ENCODE results near the gene GALNT8. TPM values are rescaled to one million over a fixed set of nuclear protein-coding genes. Genes with fewer than 3 reads are reported as not detected.

The GALNT8 gene
- total and polyA plus RNA-seq, 9 of the 15 experiments (the other 6 are each of a cell fraction or from before 2014, with no cell fraction given), result 0.11 to 0.23 (median 0.21) TPM; not detected in 6

DNA sequence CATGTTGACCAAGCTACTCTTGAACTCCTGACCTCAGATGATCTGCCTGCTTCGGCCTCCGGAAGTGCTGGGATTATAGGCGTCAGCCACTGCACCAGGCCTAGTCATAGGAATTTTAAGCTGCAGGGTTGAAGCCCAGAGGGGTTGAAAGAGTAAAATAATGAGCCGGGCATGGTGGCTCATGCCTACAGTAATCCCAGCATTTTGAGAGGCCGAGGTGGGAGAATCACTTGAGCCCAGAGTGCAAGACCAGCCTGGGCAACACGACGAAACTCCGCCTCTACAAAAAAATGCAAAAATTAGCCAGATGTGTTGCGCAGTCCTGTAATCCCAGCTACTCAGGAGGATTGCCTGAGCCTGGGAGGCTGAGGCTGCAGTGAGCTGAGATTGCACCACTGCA, 69.6 kb downstream of the GALNT8 start:
- Histone ChIP-seq H3K4me2 (ENCODE audit: insufficient read depth, low read length) (no peak overlapping the region), H3K9me3 (replicated peaks; ENCODE audit: control insufficient read depth, insufficient read depth, low read depth, low read length) (no peaks in the 10 kb centered on the region), H4K20me1 (replicated peaks; ENCODE audit: control insufficient read depth, insufficient read depth, low read length) (no peaks in the 10 kb centered on the region), H2AFZ (ENCODE audit: low read depth, low read length) (no peak overlapping the region), H3K9me1 (ENCODE audit: control insufficient read depth, insufficient read depth, low read length) (no peaks in the 10 kb centered on the region), H3K36me3 (ENCODE audit: control insufficient read depth, insufficient read depth, low read length) (no peaks in the 10 kb centered on the region), H3K27ac (ENCODE audit: extremely low read depth, low read depth, low read length) (no peak overlapping the region), H3K4me3 (no peak overlapping the region), H3K27me3 (ENCODE audit: control insufficient read depth in 2 of 2, insufficient read depth in 2 of 2, low read length in 2 of 2) (peaks cover 0 to 4% of the 10 kb centered on the region in 2 experiments; a peak in 1 of 5 replicates), H3K4me1 (replicated peaks in 1 of 2; ENCODE audit: control insufficient read depth in 2 of 2, insufficient read depth in 2 of 2, low read length in 2 of 2) (no peaks in the 10 kb centered on the region), H3K9ac (ENCODE audit: insufficient read depth in 1 of 2, low read depth in 2 of 2, low read length in 2 of 2) (no peak overlapping the region), H3K79me2 (ENCODE audit: control insufficient read depth, insufficient read depth, low read length) (no peaks in the 10 kb centered on the region)
- ChIA-PET CTCF (ENCODE audit: low intra/inter-chr PET ratio) (no interaction called here), POLR2A (no interaction called here)
- in situ Hi-C loops (cut with MboI), result no loop called here
- DNase-seq (ENCODE audit: extremely low read depth in 1 of 4, low spot score in 3 of 4) (no peak), FAIRE-seq (no peak), ATAC-seq (no peak)
- intact Hi-C loops (cut with micrococcal nuclease), result no loop called here
- 3% methylated on average over 9 of the region's 9 CpGs for WGBS (ENCODE audit: insufficient coverage, low coverage, missing lambda C conversion rate)
- BruUV-seq (replicated peaks), result no TSS peak
- no peak for TF ChIP-seq HDAC1 (IDR thresholded peaks at IDR 0.05)
- TF ChIP-seq, protein P1, sequence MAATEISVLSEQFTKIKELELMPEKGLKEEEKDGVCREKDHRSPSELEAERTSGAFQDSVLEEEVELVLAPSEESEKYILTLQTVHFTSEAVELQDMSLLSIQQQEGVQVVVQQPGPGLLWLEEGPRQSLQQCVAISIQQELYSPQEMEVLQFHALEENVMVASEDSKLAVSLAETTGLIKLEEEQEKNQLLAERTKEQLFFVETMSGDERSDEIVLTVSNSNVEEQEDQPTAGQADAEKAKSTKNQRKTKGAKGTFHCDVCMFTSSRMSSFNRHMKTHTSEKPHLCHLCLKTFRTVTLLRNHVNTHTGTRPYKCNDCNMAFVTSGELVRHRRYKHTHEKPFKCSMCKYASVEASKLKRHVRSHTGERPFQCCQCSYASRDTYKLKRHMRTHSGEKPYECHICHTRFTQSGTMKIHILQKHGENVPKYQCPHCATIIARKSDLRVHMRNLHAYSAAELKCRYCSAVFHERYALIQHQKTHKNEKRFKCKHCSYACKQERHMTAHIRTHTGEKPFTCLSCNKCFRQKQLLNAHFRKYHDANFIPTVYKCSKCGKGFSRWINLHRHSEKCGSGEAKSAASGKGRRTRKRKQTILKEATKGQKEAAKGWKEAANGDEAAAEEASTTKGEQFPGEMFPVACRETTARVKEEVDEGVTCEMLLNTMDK (IDR thresholded peaks at IDR 0.05; ENCODE audit: borderline replicate concordance, insufficient read depth, low read depth, low read length, poor library complexity, severe bottlenecking), result no peak
- TF ChIP-seq BCL6 (CRISPR knock-in tag; IDR thresholded peaks at IDR 0.05), result no peak
- TF ChIP-seq SMARCC2 (IDR thresholded peaks at IDR 0.05; ENCODE audit: low read depth), result no peak
- TF ChIP-seq ERF (CRISPR knock-in tag; IDR thresholded peaks at IDR 0.05), result no peak
- TF ChIP-seq ETS2 (tag; IDR thresholded peaks at IDR 0.05; ENCODE audit: borderline replicate concordance, poor library complexity, severe bottlenecking), result no peak
- no peak for TF ChIP-seq POLR2AphosphoS5 (IDR thresholded peaks at IDR 0.05; ENCODE audit: control insufficient read depth, insufficient read depth, low read depth, low read length)
- TF ChIP-seq, protein P2, sequence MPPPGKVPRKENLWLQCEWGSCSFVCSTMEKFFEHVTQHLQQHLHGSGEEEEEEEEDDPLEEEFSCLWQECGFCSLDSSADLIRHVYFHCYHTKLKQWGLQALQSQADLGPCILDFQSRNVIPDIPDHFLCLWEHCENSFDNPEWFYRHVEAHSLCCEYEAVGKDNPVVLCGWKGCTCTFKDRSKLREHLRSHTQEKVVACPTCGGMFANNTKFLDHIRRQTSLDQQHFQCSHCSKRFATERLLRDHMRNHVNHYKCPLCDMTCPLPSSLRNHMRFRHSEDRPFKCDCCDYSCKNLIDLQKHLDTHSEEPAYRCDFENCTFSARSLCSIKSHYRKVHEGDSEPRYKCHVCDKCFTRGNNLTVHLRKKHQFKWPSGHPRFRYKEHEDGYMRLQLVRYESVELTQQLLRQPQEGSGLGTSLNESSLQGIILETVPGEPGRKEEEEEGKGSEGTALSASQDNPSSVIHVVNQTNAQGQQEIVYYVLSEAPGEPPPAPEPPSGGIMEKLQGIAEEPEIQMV (tag; conservative IDR thresholded peaks at IDR 0.05; ENCODE audit: low read depth), result no peak
- TF ChIP-seq, protein P3, sequence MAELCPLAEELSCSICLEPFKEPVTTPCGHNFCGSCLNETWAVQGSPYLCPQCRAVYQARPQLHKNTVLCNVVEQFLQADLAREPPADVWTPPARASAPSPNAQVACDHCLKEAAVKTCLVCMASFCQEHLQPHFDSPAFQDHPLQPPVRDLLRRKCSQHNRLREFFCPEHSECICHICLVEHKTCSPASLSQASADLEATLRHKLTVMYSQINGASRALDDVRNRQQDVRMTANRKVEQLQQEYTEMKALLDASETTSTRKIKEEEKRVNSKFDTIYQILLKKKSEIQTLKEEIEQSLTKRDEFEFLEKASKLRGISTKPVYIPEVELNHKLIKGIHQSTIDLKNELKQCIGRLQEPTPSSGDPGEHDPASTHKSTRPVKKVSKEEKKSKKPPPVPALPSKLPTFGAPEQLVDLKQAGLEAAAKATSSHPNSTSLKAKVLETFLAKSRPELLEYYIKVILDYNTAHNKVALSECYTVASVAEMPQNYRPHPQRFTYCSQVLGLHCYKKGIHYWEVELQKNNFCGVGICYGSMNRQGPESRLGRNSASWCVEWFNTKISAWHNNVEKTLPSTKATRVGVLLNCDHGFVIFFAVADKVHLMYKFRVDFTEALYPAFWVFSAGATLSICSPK (IDR thresholded peaks at IDR 0.05; ENCODE audit: borderline replicate concordance), result no peak
- no peak for TF ChIP-seq CXXC5 (CRISPR knock-in tag; IDR thresholded peaks at IDR 0.05)
- TF ChIP-seq CHD2 (IDR thresholded peaks at IDR 0.05; ENCODE audit: low read depth, low read length), result no peak
- no peak for TF ChIP-seq FUS (optimal IDR thresholded peaks at IDR 0.05; ENCODE audit: low read depth, low read length)
- TF ChIP-seq, protein P4, sequence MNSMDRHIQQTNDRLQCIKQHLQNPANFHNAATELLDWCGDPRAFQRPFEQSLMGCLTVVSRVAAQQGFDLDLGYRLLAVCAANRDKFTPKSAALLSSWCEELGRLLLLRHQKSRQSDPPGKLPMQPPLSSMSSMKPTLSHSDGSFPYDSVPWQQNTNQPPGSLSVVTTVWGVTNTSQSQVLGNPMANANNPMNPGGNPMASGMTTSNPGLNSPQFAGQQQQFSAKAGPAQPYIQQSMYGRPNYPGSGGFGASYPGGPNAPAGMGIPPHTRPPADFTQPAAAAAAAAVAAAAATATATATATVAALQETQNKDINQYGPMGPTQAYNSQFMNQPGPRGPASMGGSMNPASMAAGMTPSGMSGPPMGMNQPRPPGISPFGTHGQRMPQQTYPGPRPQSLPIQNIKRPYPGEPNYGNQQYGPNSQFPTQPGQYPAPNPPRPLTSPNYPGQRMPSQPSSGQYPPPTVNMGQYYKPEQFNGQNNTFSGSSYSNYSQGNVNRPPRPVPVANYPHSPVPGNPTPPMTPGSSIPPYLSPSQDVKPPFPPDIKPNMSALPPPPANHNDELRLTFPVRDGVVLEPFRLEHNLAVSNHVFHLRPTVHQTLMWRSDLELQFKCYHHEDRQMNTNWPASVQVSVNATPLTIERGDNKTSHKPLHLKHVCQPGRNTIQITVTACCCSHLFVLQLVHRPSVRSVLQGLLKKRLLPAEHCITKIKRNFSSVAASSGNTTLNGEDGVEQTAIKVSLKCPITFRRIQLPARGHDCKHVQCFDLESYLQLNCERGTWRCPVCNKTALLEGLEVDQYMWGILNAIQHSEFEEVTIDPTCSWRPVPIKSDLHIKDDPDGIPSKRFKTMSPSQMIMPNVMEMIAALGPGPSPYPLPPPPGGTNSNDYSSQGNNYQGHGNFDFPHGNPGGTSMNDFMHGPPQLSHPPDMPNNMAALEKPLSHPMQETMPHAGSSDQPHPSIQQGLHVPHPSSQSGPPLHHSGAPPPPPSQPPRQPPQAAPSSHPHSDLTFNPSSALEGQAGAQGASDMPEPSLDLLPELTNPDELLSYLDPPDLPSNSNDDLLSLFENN (IDR thresholded peaks at IDR 0.05; ENCODE audit: low read depth in 2 of 2, low read length in 2 of 2), result no peak
- TF ChIP-seq SIN3B (IDR thresholded peaks at IDR 0.05; ENCODE audit: low read depth), result no peak

Data from K562 (cell line).